ENCODE data around the gene DSPP.

DNA sequence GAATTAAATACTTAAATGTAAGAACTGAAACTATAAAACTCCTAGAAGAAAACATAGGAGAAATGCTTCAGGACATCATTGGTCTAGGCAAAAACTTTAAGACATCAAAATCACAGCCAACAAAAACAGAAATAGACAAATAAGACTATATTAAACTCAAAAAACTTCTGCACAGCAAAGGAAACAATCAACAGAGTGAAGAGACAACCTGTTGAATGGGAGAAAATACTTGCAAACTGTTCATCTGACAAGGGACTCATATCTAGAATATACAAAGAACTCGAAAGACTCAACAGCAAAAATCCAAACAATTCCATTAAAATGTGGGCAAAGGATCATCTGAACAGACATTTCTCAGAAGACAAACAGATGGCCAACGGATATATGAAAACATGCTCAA, 16.2 kb upstream of the DSPP start:
- TF ChIP-seq, protein P1, sequence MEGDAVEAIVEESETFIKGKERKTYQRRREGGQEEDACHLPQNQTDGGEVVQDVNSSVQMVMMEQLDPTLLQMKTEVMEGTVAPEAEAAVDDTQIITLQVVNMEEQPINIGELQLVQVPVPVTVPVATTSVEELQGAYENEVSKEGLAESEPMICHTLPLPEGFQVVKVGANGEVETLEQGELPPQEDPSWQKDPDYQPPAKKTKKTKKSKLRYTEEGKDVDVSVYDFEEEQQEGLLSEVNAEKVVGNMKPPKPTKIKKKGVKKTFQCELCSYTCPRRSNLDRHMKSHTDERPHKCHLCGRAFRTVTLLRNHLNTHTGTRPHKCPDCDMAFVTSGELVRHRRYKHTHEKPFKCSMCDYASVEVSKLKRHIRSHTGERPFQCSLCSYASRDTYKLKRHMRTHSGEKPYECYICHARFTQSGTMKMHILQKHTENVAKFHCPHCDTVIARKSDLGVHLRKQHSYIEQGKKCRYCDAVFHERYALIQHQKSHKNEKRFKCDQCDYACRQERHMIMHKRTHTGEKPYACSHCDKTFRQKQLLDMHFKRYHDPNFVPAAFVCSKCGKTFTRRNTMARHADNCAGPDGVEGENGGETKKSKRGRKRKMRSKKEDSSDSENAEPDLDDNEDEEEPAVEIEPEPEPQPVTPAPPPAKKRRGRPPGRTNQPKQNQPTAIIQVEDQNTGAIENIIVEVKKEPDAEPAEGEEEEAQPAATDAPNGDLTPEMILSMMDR (IDR thresholded peaks at IDR 0.05; ENCODE audit: low read depth, low read length, poor library complexity, severe bottlenecking): no peak
- no peak for TF ChIP-seq EZH2phosphoT487 (IDR thresholded peaks at IDR 0.05; ENCODE audit: borderline replicate concordance, low read length)

Measured in DOHH2 (cell line).